H1 (cell line): ENCODE data around the gene SCNN1A. TPM values are rescaled to one million over a fixed set of nuclear protein-coding genes. Genes with fewer than 3 reads are reported as not detected.

Source experiments
- CTCF ChIA-PET: fragments of 300-600 bp; sonication (Branson Sonifier 250); formaldehyde crosslinking; loops from one replicate; lab custom pipeline; 2021; ENCODE audit not compliant: partially characterized antibody; lab: Charles Lee
- POLR2A ChIA-PET: fragments of 300-600 bp; sonication (Branson Sonifier 250); formaldehyde crosslinking; loops from one replicate; lab custom pipeline; 2021; ENCODE audit warnings: inconsistent platforms; ENCODE audit not compliant: partially characterized antibody; lab: Charles Lee
- DNase-seq, 2 experiments: peaks; one replicate each; pipeline versions ENCODE4 v3.0.0 to v3.0.0-alpha.2; 2010 to 2022; ENCODE audit warnings: low spot score in 2 of 2, low read depth in 1 of 2, mixed read lengths in 1 of 2
- FAIRE-seq: peaks from 2 replicates; lab custom pipeline; 2011; peaks lifted over from hg19 to GRCh38; lab: Jason Lieb, UNC
- H2AFZ ChIP-seq: 2 replicates; pipeline ENCODE4 v1.8.1; 2012; ENCODE audit warnings: low read length, inconsistent platforms
- H2AK5ac ChIP-seq: 2 replicates; pipeline ENCODE4 v1.6.1; 2013; ENCODE audit warnings: low read depth, low read length
- H2BK120ac ChIP-seq: replicated peaks from 2 replicates; pipeline ENCODE3; 2013; ENCODE audit warnings: low read depth, low read length, inconsistent platforms
- H2BK12ac ChIP-seq: 2 replicates; pipeline ENCODE4 v1.6.1; 2013; ENCODE audit warnings: low read depth, low read length
- H2BK15ac ChIP-seq: 2 replicates; pipeline ENCODE4 v1.6.1; 2013; ENCODE audit warnings: low read length
- H2BK20ac ChIP-seq: 2 replicates; pipeline ENCODE4 v1.6.1; 2013; ENCODE audit warnings: low read length
- H2BK5ac ChIP-seq: 2 replicates; pipeline ENCODE4 v1.6.1; 2013; ENCODE audit warnings: low read depth, low read length
- H3K14ac ChIP-seq: 2 replicates; pipeline ENCODE4 v1.6.1; 2013; ENCODE audit warnings: inconsistent platforms; ENCODE audit not compliant: insufficient read length
- H3K18ac ChIP-seq: 2 replicates; pipeline ENCODE4 v1.6.1; 2013; ENCODE audit warnings: low read length; ENCODE audit errors: extremely low read depth
- H3K23ac ChIP-seq: 2 replicates; pipeline ENCODE4 v1.6.1; 2013; ENCODE audit warnings: inconsistent platforms; ENCODE audit not compliant: insufficient read length
- H3K23me2 ChIP-seq: 2 replicates; pipeline ENCODE4 v1.6.1; 2013; ENCODE audit warnings: low read depth, low read length
- H3K27ac ChIP-seq: 2 replicates; pipeline ENCODE4 v1.6.1; 2011; ENCODE audit warnings: low read depth, low read length, inconsistent platforms
- H3K27me3 ChIP-seq, 4 experiments: replicated peaks in 1 of 4; 1 replicate in 1 of 4; 2 replicates in 3 of 4; pipeline versions ENCODE4 v1.6.1 to v1.8.1; 2011 to 2013; ENCODE audit warnings: low read length in 3 of 4, mild to moderate bottlenecking in 3 of 4, inconsistent platforms in 2 of 4, mixed read lengths in 2 of 4, moderate library complexity in 1 of 4; ENCODE audit not compliant: control insufficient read depth in 3 of 4, insufficient read depth in 3 of 4; ENCODE audit errors: extremely low read depth in 1 of 4
- H3K36me3 ChIP-seq, 4 experiments: 2 replicates each; pipeline versions ENCODE4 v1.6.1 to v1.8.1; 2011 to 2013; ENCODE audit warnings: mild to moderate bottlenecking in 4 of 4, low read length in 3 of 4, moderate library complexity in 2 of 4, control low read depth in 1 of 4, inconsistent platforms in 1 of 4; ENCODE audit not compliant: insufficient read depth in 4 of 4, control insufficient read depth in 2 of 4
- H3K4ac ChIP-seq: replicated peaks from 2 replicates; pipeline ENCODE3; 2013; ENCODE audit warnings: low read length, low read depth, mixed read lengths, inconsistent platforms; ENCODE audit not compliant: insufficient read length
- H3K4me1 ChIP-seq, 4 experiments: replicated peaks in 1 of 4; 1 replicate in 1 of 4; 2 replicates in 3 of 4; pipeline versions ENCODE4 v1.6.1 to v1.8.1; 2011 to 2013; ENCODE audit warnings: low read length in 3 of 4, inconsistent platforms in 2 of 4, mixed read lengths in 1 of 4; ENCODE audit not compliant: insufficient read depth in 4 of 4, control insufficient read depth in 3 of 4
- H3K4me2 ChIP-seq, 2 experiments: 2 replicates each; pipeline versions ENCODE4 v1.6.1 to v1.8.1; 2011 to 2013; ENCODE audit warnings: low read depth in 2 of 2, low read length in 2 of 2, control low read depth in 1 of 2, inconsistent platforms in 1 of 2, mild to moderate bottlenecking in 1 of 2; ENCODE audit not compliant: insufficient read depth in 1 of 2
- H3K4me3 ChIP-seq, 4 experiments: fragments of 200-600, 300-600 bp in 1 of 4; sonication (generic), shearing (Covaris generic), sonication (Bioruptor Twin) in 1 of 4; 2 replicates each; pipeline versions ENCODE4 v1.5.1 to v1.8.1; 2011 to 2016; ENCODE audit warnings: low read length in 4 of 4, low read depth in 3 of 4, control low read depth in 2 of 4, inconsistent platforms in 2 of 4, mild to moderate bottlenecking in 2 of 4, mixed read lengths in 1 of 4, moderate library complexity in 1 of 4; ENCODE audit not compliant: insufficient read depth in 2 of 4; ENCODE audit errors: extremely low read depth in 1 of 4
- H3K56ac ChIP-seq: replicated peaks from 2 replicates; pipeline ENCODE3; 2013; ENCODE audit warnings: low read depth, mild to moderate bottlenecking, mixed read lengths, low read length, inconsistent platforms; ENCODE audit not compliant: insufficient read length
- H3K79me1 ChIP-seq: 2 replicates; pipeline ENCODE4 v1.6.1; 2013; ENCODE audit warnings: low read depth, low read length, control low read depth
- H3K79me2 ChIP-seq, 2 experiments: 2 replicates each; pipeline versions ENCODE4 v1.6.1 to v1.8.1; 2012 to 2013; ENCODE audit warnings: low read length in 2 of 2, mild to moderate bottlenecking in 2 of 2, inconsistent platforms in 1 of 2; ENCODE audit not compliant: insufficient read depth in 2 of 2, control insufficient read depth in 1 of 2
- H3K9ac ChIP-seq, 4 experiments: replicated peaks in 1 of 4; 1 replicate in 1 of 4; 2 replicates in 3 of 4; pipeline versions ENCODE4 v1.6.1 to v1.8.1; 2011 to 2013; ENCODE audit warnings: low read depth in 3 of 4, low read length in 3 of 4, control low read depth in 2 of 4, mild to moderate bottlenecking in 2 of 4, moderate library complexity in 2 of 4, inconsistent platforms in 1 of 4; ENCODE audit errors: extremely low read depth in 1 of 4
- H3K9me3 ChIP-seq, 2 experiments: 2 replicates each; pipeline versions ENCODE4 v1.6.1 to v1.8.1; 2012 to 2013; ENCODE audit warnings: mild to moderate bottlenecking in 2 of 2, moderate library complexity in 2 of 2, control low read depth in 1 of 2, inconsistent platforms in 1 of 2, low read depth in 1 of 2, low read length in 1 of 2, mixed read lengths in 1 of 2; ENCODE audit not compliant: insufficient read depth in 2 of 2
- H4K20me1 ChIP-seq, 2 experiments: replicated peaks in 1 of 2; 2 replicates each; pipeline versions ENCODE3 to v1.8.1; 2011 to 2013; ENCODE audit warnings: inconsistent platforms in 2 of 2, low read length in 2 of 2, mild to moderate bottlenecking in 1 of 2; ENCODE audit not compliant: insufficient read depth in 2 of 2, control insufficient read depth in 1 of 2
- H4K5ac ChIP-seq: 2 replicates; pipeline ENCODE4 v1.6.1; 2013; ENCODE audit warnings: low read length, low read depth, mixed read lengths, inconsistent platforms; ENCODE audit not compliant: insufficient read length
- H4K8ac ChIP-seq: 2 replicates; pipeline ENCODE4 v1.8.0; 2013; ENCODE audit warnings: mild to moderate bottlenecking, moderate library complexity, low read length, inconsistent platforms; ENCODE audit not compliant: insufficient read depth; ENCODE audit errors: extremely low read depth
- H4K91ac ChIP-seq: replicated peaks from 2 replicates; pipeline ENCODE3; 2013; ENCODE audit warnings: low read length, mixed read lengths, inconsistent platforms; ENCODE audit not compliant: insufficient read length
- CBX8 ChIP-seq: fragments of 300-800, 300-1000 bp; sonication (generic); IDR thresholded peaks from 2 replicates; pipeline ENCODE4 v1.7.1; 2016; ENCODE audit warnings: low read depth, low read length, borderline replicate concordance
- TCF12 ChIP-seq: IDR thresholded peaks from 2 replicates; pipeline ENCODE4 v1.6.1; 2011; ENCODE audit warnings: low read depth, mild to moderate bottlenecking, low read length
- WGBS, 2 experiments: shearing (Covaris generic) in 1 of 2; methylation state at CpG; one replicate each; pipeline versions ENCODE4 v1.1.6 to v1.1.7; 2013 to 2015; ENCODE audit warnings: low lambda C conversion rate in 2 of 2, mixed read lengths in 2 of 2, inconsistent platforms in 1 of 2, low coverage in 1 of 2, missing lambda C conversion rate in 1 of 2; ENCODE audit not compliant: insufficient replicate concordance in 2 of 2, insufficient coverage in 1 of 2, insufficient read length in 1 of 2; ENCODE audit errors: extremely low coverage in 1 of 2, missing lambda C conversion rate in 1 of 2; 5-methylcytosine and 5-hydroxymethylcytosine counted together
- polyA plus RNA-seq, 7 experiments: library from polyadenylated mRNA; depleted of rRNA in 3 of 7; stranded (reverse) in 5 of 7; unstranded in 2 of 7; fragments of >200 nt in 5 of 7; fragments of 200-250 nt in 2 of 7; gene quantifications; 1 replicate in 5 of 7; 2 replicates in 1 of 7; 4 replicates in 1 of 7; pipeline versions ENCODE4 v1.2.1 to v1.2.3, GENCODE V29; 2011 to 2013; ENCODE audit warnings: missing spikeins in 2 of 7, mixed read lengths in 2 of 7
- total RNA-seq: library from RNA; stranded (reverse); fragmentation: NEBNext Ultra II Directional; extraction: Animal tissue kit (Norgen Biotek cat#: 25700); gene quantifications from 2 replicates; pipeline ENCODE4 v1.2.1, GENCODE V29; 2021

The SCNN1A gene
- total and polyA plus RNA-seq, 2 of the 8 experiments (the other 6 are each of a cell fraction or from before 2014, with no cell fraction given): 85.5 to 156 TPM

- H3K9me3 ChIP-seq: no peaks in the 10 kb centered on the region
- no peak overlapping the region for H2BK15ac ChIP-seq
- no peak overlapping the region for H3K4ac ChIP-seq
- H3K18ac ChIP-seq: no peak overlapping the region
- no peak overlapping the region for H4K5ac ChIP-seq
- no peak overlapping the region for H2BK20ac ChIP-seq
- no peak overlapping the region for H2BK5ac ChIP-seq
- no peaks in the 10 kb centered on the region for H3K79me1 ChIP-seq
- no peak overlapping the region for H2AK5ac ChIP-seq
- no peaks in the 10 kb centered on the region for H4K20me1 ChIP-seq
- no peak overlapping the region for H3K4me3 ChIP-seq
- CTCF ChIA-PET: interaction anchor here (0.6 to 1.3 kb wide), 2 partner anchors 23 to 312 kb away, joined by 3 to 4 read pairs; no protein-coding TSS in a partner anchor
- no peaks in the 10 kb centered on the region for H3K36me3 ChIP-seq
- no peak overlapping the region for H3K27ac ChIP-seq
- no peak overlapping the region for H4K91ac ChIP-seq
- WGBS, 2 experiments: 96% methylated on average over 3 of the region's 3 CpGs; no CpG with 5 or more reads in 1 of the 2 experiments
- no peak overlapping the region for H3K56ac ChIP-seq
- H3K79me2 ChIP-seq: no peaks in the 10 kb centered on the region
- DNase-seq (no peak), FAIRE-seq (no peak)
- H3K4me2 ChIP-seq: no peak overlapping the region
- H3K4me1 ChIP-seq: peaks cover 0 to 3% (median 0%) of the 10 kb centered on the region in 4 experiments; a peak in 1 of 7 replicates
- no peak overlapping the region for H3K9ac ChIP-seq
- no peak overlapping the region for H2BK12ac ChIP-seq
- no peaks in the 10 kb centered on the region for H3K23me2 ChIP-seq
- POLR2A ChIA-PET: no interaction called here
- H3K27me3 ChIP-seq: no peaks in the 10 kb centered on the region; a peak in 1 of 7 replicates
- H3K14ac ChIP-seq: no peak overlapping the region
- no peak overlapping the region for H3K23ac ChIP-seq
- no peak overlapping the region for H4K8ac ChIP-seq
- 0 out of 2 replicates have a peak overlapping the region, but pooled peaks have one; percentile 39 for H2AFZ ChIP-seq
- H2BK120ac ChIP-seq: no peak overlapping the region
- TF ChIP-seq TCF12: no peak
- no peak for TF ChIP-seq CBX8
Observed at GRCh38 chr12:6302621-6303020, 72.7 kb downstream of the SCNN1A start.
